Natural killer cell (primary cell): ENCODE measurements around the gene PPAN. TPM values are rescaled to one million over a fixed set of nuclear protein-coding genes. Genes with fewer than 3 reads are reported as not detected.

Experiments
- ATAC-seq, 3 donors: fragments of 150-1000 bp in 2 of 3; fragments of 200-7000 bp in 1 of 3; cut with Tn5 transposase; 1 replicate in 1 of 3; 2 replicates in 2 of 3; pipeline ENCODE4 v1.10.0; 2021; ENCODE audit warnings: mild to moderate bottlenecking in 2 of 3, moderate library complexity in 2 of 3
- DNase-seq, 2 donors: peaks; one replicate each; pipeline versions ENCODE4 v3.0.0 to v3.0.0-alpha.2; 2013 to 2021; ENCODE audit warnings: mixed read lengths in 1 of 2
- H3K27ac ChIP-seq: one replicate; pipeline ENCODE4 v1.5.1; 2013; ENCODE audit warnings: mild to moderate bottlenecking, low read length
- H3K27me3 ChIP-seq: one replicate; pipeline ENCODE4 v1.6.1; 2013; ENCODE audit warnings: low read length; ENCODE audit not compliant: control insufficient read depth, insufficient read depth
- H3K36me3 ChIP-seq: one replicate; pipeline ENCODE4 v1.6.1; 2013; ENCODE audit warnings: low read length; ENCODE audit not compliant: control insufficient read depth, insufficient read depth
- H3K4me1 ChIP-seq: one replicate; pipeline ENCODE4 v1.6.1; 2013; ENCODE audit warnings: low read length; ENCODE audit not compliant: control insufficient read depth, insufficient read depth
- H3K4me3 ChIP-seq: one replicate; pipeline ENCODE4 v1.5.1; 2013; ENCODE audit warnings: low read length
- H3K9me3 ChIP-seq: one replicate; pipeline ENCODE4 v1.6.1; 2013; ENCODE audit warnings: low read length; ENCODE audit not compliant: control insufficient read depth, insufficient read depth
- H3K27ac Mint-ChIP-seq, 2 donors: one replicate each; pipeline ENCODE4 v1.8.0; 2022; ENCODE audit warnings: mild to moderate bottlenecking in 2 of 2, mixed read lengths in 2 of 2, moderate library complexity in 1 of 2
- H3K27me3 Mint-ChIP-seq, 2 donors: one replicate each; pipeline ENCODE4 v1.8.0; 2022; ENCODE audit warnings: low read depth in 2 of 2, mixed read lengths in 2 of 2
- H3K36me3 Mint-ChIP-seq: one replicate; pipeline ENCODE4 v1.8.0; 2022; ENCODE audit warnings: mixed read lengths
- H3K4me1 Mint-ChIP-seq, 2 donors: one replicate each; pipeline ENCODE4 v1.8.0; 2022; ENCODE audit warnings: mixed read lengths in 2 of 2
- H3K4me3 Mint-ChIP-seq: one replicate; pipeline ENCODE4 v1.8.0; 2022; ENCODE audit warnings: mild to moderate bottlenecking, moderate library complexity, mixed read lengths
- H3K9me3 Mint-ChIP-seq, 2 donors: one replicate each; pipeline ENCODE4 v1.8.0; 2022; ENCODE audit warnings: mixed read lengths in 2 of 2
- CTCF ChIP-seq: fragments of 200-600 bp; IDR thresholded peaks from one replicate; pipeline ENCODE4 v1.8.0; 2022; ENCODE audit warnings: antibody characterized with exemption
- WGBS: methylation state at CpG from one replicate; pipeline ENCODE4 v1.1.7; 2013; ENCODE audit warnings: missing lambda C conversion rate; ENCODE audit not compliant: insufficient coverage; 5-methylcytosine and 5-hydroxymethylcytosine counted together
- intact Hi-C: fragments of 100-400 bp; cut with micrococcal nuclease; formaldehyde crosslinking; loops from one replicate; pipeline ENCODE4 v1.14.2; 2022
- total RNA-seq, 4 donors: library from RNA; stranded (reverse); fragments of 120-200 nt in 1 of 4; gene quantifications; one replicate each; pipeline versions ENCODE4 v1.2.3 to v1.2.4, GENCODE V29; 2013 to 2022

PPAN gene
- total RNA-seq, 3 donors from 2014 or later (not counting 1 experiment from before 2014, with no cell fraction given) = 60.0 to 72.2 (median 69.2) TPM

DNA sequence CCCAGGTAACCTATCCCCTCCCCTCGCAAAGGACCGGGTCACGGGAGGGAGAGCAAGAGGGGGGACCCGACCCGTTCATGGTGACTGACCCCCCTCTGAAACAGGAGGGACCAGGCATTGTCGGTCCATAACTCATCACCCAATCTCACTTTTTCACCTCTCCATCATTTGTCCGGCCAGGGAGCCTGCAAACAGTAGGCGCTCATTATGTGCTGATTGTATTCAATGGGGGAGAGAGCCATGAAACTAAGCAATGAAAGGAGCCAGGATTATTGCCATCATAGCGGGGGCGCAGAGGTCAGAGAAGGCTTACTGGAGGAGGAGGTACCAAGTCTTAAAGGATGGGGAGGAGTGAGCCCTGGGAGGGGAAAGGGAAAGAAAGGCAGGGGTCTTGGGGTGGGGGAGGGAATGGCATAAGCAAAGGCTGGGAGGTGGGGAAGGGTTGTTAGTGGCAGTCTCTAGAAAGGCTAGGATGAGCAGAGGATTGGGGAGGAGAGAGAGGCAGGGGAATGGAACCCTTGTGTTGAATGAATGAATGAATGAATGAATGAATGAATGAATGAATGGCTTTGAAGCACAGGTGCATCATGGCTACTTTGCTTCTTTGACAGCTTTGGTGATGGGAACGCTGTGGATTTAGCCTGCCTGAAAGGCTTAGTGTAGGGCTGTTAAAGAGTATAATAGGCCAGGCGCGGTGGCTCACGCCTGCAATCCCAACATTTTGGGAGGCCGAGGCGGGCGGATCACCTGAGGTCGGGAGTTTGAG lies 18.7 kb upstream of the PPAN start:
- no peak for TF ChIP-seq CTCF
- intact Hi-C loops = no loop called here
- H3K9me3 ChIP-seq = no peaks in the 10 kb centered on the region
- H3K27ac ChIP-seq = peak overlapping the region; percentile 87
- WGBS = 89% methylated on average over 14 of the region's 18 CpGs
- Mint-ChIP-seq H3K27ac (peak overlapping the region; percentile 82 to 87), H3K4me1 (peaks cover 18 to 26% of the 10 kb centered on the region in 2 donors), H3K36me3 (no peaks in the 10 kb centered on the region), H3K9me3 (no peaks in the 10 kb centered on the region), H3K4me3 (peak overlapping the region; percentile 89), H3K27me3 (no peaks in the 10 kb centered on the region)
- peaks cover 28% of the 10 kb centered on the region for H3K36me3 ChIP-seq
- H3K4me3 ChIP-seq = peak overlapping the region; percentile 100
- no peaks in the 10 kb centered on the region for H3K27me3 ChIP-seq
- no peak for ATAC-seq
- DNase-seq = no peak
- H3K4me1 ChIP-seq = peaks cover 28% of the 10 kb centered on the region

DNA sequence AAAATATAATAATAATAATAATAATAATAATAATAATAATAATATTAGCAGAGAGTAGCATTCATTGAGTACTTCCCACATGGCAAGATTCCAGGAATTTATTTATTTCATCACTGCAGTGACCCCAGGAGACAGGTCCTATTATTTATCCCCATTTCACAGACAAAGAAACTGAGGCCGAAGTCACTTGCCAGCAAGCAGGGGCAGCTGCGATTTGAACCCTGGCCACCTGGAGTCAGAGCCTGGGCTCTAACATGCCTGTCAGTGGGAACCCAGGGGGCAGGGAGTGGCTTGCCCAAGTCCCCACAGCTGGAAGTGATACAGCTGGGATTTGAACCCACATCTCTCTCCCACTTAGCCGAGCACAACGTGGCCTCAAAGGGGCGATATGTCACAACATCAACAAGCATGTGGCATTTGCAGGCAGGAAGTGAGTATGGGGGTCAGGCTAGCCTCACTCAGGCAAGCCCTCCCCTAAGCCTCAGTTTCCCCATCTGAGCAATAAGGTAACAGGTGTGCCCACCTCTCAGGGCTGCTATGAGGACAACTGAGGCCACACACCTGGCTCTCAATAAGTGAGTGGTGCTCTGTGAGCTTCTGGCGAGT lies 17.1 kb upstream of the PPAN start:
- no peaks in the 10 kb centered on the region for H3K27me3 ChIP-seq
- H3K36me3 ChIP-seq = peaks cover 39% of the 10 kb centered on the region
- TF ChIP-seq CTCF = no peak
- WGBS = 84% methylated on average over 6 of the region's 6 CpGs
- Mint-ChIP-seq H3K9me3 (no peaks in the 10 kb centered on the region), H3K4me3 (no peak overlapping the region), H3K4me1 (peaks cover 23 to 26% of the 10 kb centered on the region in 2 donors), H3K36me3 (peaks cover 5% of the 10 kb centered on the region), H3K27me3 (no peaks in the 10 kb centered on the region), H3K27ac (no peak overlapping the region)
- H3K9me3 ChIP-seq = no peaks in the 10 kb centered on the region
- no peak for DNase-seq
- intact Hi-C loops = no loop called here
- peaks cover 28% of the 10 kb centered on the region for H3K4me1 ChIP-seq
- ATAC-seq = no peak
- H3K4me3 ChIP-seq = no peak overlapping the region
- no peak overlapping the region for H3K27ac ChIP-seq

DNA sequence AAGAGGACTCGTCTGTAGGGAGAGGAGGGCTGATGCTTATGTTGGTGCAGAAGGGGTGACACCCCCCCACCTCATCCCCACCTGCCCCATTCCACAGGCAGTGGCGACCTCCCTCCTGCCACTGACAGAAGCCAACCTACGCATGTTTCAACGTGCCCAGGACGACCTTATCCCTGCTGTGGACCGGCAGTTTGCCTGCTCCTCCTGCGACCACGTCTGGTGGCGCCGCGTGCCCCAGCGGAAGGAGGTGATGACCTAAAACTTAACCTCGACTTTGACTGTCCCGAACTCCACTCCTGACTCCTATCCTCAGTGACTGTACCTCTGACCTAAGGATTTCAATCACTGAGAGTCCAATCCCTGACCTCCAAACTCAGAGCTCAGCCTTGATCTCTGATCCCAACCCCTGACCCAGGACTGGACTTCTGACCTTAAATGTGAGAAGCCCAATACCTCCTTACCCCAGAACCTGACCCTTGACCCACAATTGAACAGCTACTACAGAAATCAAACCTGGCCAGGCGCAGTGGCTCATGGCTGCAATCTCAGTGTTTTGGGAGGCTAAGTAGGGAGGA lies 16.3 kb upstream of the PPAN start:
- DNase-seq (no peak), ATAC-seq (no peak)
- Mint-ChIP-seq H3K4me1 (peaks cover 23 to 26% of the 10 kb centered on the region in 2 donors), H3K9me3 (no peaks in the 10 kb centered on the region), H3K27ac (peak overlapping the region in 1 of 2 donors; percentile 51), H3K36me3 (peaks cover 5% of the 10 kb centered on the region), H3K27me3 (no peaks in the 10 kb centered on the region), H3K4me3 (peak overlapping the region; percentile 3)
- intact Hi-C loops = no loop called here
- Histone ChIP-seq H3K9me3 (no peaks in the 10 kb centered on the region), H3K36me3 (peaks cover 39% of the 10 kb centered on the region), H3K27ac (no peak overlapping the region), H3K4me3 (no peak overlapping the region), H3K27me3 (no peaks in the 10 kb centered on the region), H3K4me1 (peaks cover 28% of the 10 kb centered on the region)
- no peak for TF ChIP-seq CTCF
- 93% methylated on average over 14 of the region's 15 CpGs for WGBS
